Measurements from ENCODE around the gene PPFIBP1. TPM values are rescaled to one million over a fixed set of nuclear protein-coding genes. Genes with fewer than 3 reads are reported as not detected.

Gene PPFIBP1
- total and polyA plus RNA-seq, 9 of the 15 experiments (the other 6 are each of a cell fraction or from before 2014, with no cell fraction given) = 0.46 to 3.5 (median 1.8) TPM

- no peak for TF ChIP-seq FOXK2 (conservative IDR thresholded peaks at IDR 0.05 in 1 of 2, IDR thresholded peaks at IDR 0.05 in 1 of 2; ENCODE audit: low read depth in 2 of 2)
- no peak for TF ChIP-seq SETDB1 (IDR thresholded peaks at IDR 0.05; ENCODE audit: low read length)
- no peak for TF ChIP-seq CHCHD3 (CRISPR knock-in tag; IDR thresholded peaks at IDR 0.05)
- TF ChIP-seq, protein P1, sequence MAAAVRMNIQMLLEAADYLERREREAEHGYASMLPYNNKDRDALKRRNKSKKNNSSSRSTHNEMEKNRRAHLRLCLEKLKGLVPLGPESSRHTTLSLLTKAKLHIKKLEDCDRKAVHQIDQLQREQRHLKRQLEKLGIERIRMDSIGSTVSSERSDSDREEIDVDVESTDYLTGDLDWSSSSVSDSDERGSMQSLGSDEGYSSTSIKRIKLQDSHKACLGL (CRISPR knock-in tag; IDR thresholded peaks at IDR 0.05; ENCODE audit: borderline replicate concordance, poor library complexity, severe bottlenecking) = no peak
- TF ChIP-seq SOX6 (IDR thresholded peaks at IDR 0.05) = no peak
- no peak for TF ChIP-seq KLF6 (CRISPR knock-in tag; IDR thresholded peaks at IDR 0.05; ENCODE audit: borderline replicate concordance)
- no peak for TF ChIP-seq XRCC4 (IDR thresholded peaks at IDR 0.05; ENCODE audit: extremely low read depth, insufficient read depth, insufficient read length)
- TF ChIP-seq, protein P2, sequence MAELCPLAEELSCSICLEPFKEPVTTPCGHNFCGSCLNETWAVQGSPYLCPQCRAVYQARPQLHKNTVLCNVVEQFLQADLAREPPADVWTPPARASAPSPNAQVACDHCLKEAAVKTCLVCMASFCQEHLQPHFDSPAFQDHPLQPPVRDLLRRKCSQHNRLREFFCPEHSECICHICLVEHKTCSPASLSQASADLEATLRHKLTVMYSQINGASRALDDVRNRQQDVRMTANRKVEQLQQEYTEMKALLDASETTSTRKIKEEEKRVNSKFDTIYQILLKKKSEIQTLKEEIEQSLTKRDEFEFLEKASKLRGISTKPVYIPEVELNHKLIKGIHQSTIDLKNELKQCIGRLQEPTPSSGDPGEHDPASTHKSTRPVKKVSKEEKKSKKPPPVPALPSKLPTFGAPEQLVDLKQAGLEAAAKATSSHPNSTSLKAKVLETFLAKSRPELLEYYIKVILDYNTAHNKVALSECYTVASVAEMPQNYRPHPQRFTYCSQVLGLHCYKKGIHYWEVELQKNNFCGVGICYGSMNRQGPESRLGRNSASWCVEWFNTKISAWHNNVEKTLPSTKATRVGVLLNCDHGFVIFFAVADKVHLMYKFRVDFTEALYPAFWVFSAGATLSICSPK (IDR thresholded peaks at IDR 0.05; ENCODE audit: borderline replicate concordance) = no peak
- TF ChIP-seq ARNT (IDR thresholded peaks at IDR 0.05) = no peak
- no peak for TF ChIP-seq ZNF668 (CRISPR knock-in tag; IDR thresholded peaks at IDR 0.05)
- TF ChIP-seq, protein P3, sequence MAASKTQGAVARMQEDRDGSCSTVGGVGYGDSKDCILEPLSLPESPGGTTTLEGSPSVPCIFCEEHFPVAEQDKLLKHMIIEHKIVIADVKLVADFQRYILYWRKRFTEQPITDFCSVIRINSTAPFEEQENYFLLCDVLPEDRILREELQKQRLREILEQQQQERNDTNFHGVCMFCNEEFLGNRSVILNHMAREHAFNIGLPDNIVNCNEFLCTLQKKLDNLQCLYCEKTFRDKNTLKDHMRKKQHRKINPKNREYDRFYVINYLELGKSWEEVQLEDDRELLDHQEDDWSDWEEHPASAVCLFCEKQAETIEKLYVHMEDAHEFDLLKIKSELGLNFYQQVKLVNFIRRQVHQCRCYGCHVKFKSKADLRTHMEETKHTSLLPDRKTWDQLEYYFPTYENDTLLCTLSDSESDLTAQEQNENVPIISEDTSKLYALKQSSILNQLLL (CRISPR knock-in tag; IDR thresholded peaks at IDR 0.05; ENCODE audit: borderline replicate concordance) = no peak
- no peak for TF ChIP-seq KDM4B (IDR thresholded peaks at IDR 0.05; ENCODE audit: borderline replicate concordance in 2 of 2, low read depth in 1 of 2)
Measured at GRCh38 chr12:27606986-27607385, 83.0 kb downstream of the PPFIBP1 start (continued).

Data from K562 (cell line).